Skeletal muscle tissue (tissue), 4 donors: ENCODE measurements around the gene DNAJA3. TPM values are rescaled to one million over a fixed set of nuclear protein-coding genes. Genes with fewer than 3 reads are reported as not detected.

Experiments
- H3K27ac ChIP-seq: one replicate; pipeline ENCODE4 v1.7.0; 2013; ENCODE audit warnings: mild to moderate bottlenecking, low read depth, low read length, inconsistent platforms
- H3K27me3 ChIP-seq, 3 donors: one replicate each; pipeline ENCODE4 v1.7.0; 2013; ENCODE audit warnings: low read length in 3 of 3; ENCODE audit not compliant: control insufficient read depth in 3 of 3, insufficient read depth in 3 of 3
- H3K36me3 ChIP-seq, 3 donors: one replicate each; pipeline ENCODE4 v1.7.0; 2013; ENCODE audit warnings: low read length in 3 of 3; ENCODE audit not compliant: control insufficient read depth in 3 of 3, insufficient read depth in 3 of 3
- H3K4me1 ChIP-seq, 3 donors: one replicate each; pipeline ENCODE4 v1.7.0; 2013; ENCODE audit warnings: low read length in 3 of 3, mild to moderate bottlenecking in 3 of 3; ENCODE audit not compliant: control insufficient read depth in 3 of 3, insufficient read depth in 3 of 3
- H3K4me3 ChIP-seq, 3 donors: one replicate each; pipeline ENCODE4 v1.7.0; 2013; ENCODE audit warnings: low read length in 3 of 3
- H3K9ac ChIP-seq, 3 donors: one replicate each; pipeline ENCODE4 v1.7.0; 2013; ENCODE audit warnings: low read length in 3 of 3, mild to moderate bottlenecking in 3 of 3, moderate library complexity in 2 of 3, low read depth in 1 of 3
- H3K9me3 ChIP-seq, 3 donors: one replicate each; pipeline ENCODE4 v1.7.0; 2013; ENCODE audit warnings: low read length in 3 of 3; ENCODE audit not compliant: control insufficient read depth in 3 of 3
- total RNA-seq: library from RNA; depleted of rRNA; stranded (reverse); fragments of >200 nt; gene quantifications from one replicate; pipeline ENCODE4 v1.2.3, GENCODE V29; 2014
- donor health status: Osteomylitis.

DNAJA3 gene
- 35.5 TPM for total RNA-seq

DNA sequence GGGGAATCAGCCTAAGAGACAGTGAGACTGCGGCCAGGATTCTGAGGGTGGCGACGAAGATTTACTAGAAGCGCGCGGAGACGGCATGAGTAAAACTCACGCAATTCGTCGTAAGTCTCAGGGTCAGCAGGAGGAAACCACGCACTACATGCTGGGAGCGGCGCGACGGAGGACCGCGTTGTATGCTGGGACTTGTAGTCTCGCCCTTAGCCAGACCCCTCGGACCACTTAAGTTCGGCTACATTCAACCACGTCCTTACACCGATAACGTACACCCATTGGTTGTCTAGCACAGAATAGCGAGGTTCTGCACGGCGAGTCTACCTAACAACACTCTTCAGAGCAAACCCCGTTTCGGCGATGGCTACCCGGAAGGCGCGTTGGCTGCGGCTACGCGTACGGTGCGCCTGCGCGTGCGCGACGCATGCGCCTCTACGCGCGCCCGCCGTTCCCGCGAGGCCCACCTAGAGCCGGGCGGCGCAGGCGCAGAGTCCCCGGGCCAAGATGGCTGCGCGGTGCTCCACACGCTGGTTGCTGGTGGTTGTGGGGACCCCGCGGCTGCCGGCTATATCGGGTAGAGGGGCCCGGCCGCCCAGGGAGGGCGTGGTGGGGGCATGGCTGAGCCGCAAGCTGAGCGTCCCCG lies at the start of gene DNAJA3:
Gene DNAJA3, plus strand, starts transcription at position 491 of the 643 bp plus-strand sequence. Its CDS starts 14 bp downstream, at position 505.
- Histone ChIP-seq H3K4me1 (peaks cover 13 to 26% (median 14%) of the 10 kb centered on the region in 3 donors), H3K27ac (peak within 1 kb of the TSS; percentile 87), H3K4me3 (peak within 1 kb of the TSS; percentile 99 to 100 (median 100)), H3K27me3 (no peaks in the 10 kb centered on the region), H3K9me3 (no peaks in the 10 kb centered on the region), H3K36me3 (peaks cover 0 to 2% (median 0%) of the 10 kb centered on the region in 3 donors), H3K9ac (peak within 1 kb of the TSS; percentile 91 to 99 (median 97))

GRCh38 chr16:4376126-4376892 lies 49.4 kb upstream of the DNAJA3 start:
- peak overlapping the region; percentile 33 to 54 (median 50) for H3K9ac ChIP-seq
- H3K4me3 ChIP-seq, result peak overlapping the region in 2 of 3 donors; percentile 43 to 61
- H3K27me3 ChIP-seq, result no peaks in the 10 kb centered on the region
- no peaks in the 10 kb centered on the region for H3K9me3 ChIP-seq
- peak overlapping the region; percentile 74 for H3K27ac ChIP-seq
- H3K36me3 ChIP-seq, result peaks cover 0 to 6% (median 0%) of the 10 kb centered on the region in 3 donors
- H3K4me1 ChIP-seq, result peaks cover 44 to 63% (median 57%) of the 10 kb centered on the region in 3 donors

GRCh38 chr16:4376893-4377572 lies 48.6 kb upstream of the DNAJA3 start:
- Histone ChIP-seq H3K4me1 (peaks cover 51 to 69% (median 63%) of the 10 kb centered on the region in 3 donors), H3K9ac (peak overlapping the region in 2 of 3 donors; percentile 20 to 62)

GRCh38 chr16:4377573-4378154 lies 48.0 kb upstream of the DNAJA3 start:
- Histone ChIP-seq H3K4me1 (peaks cover 49 to 69% (median 62%) of the 10 kb centered on the region in 3 donors), H3K4me3 (no peak overlapping the region), H3K9me3 (no peaks in the 10 kb centered on the region), H3K27ac (peak overlapping the region; percentile 36), H3K27me3 (no peaks in the 10 kb centered on the region), H3K9ac (peak overlapping the region; percentile 8 to 62 (median 20)), H3K36me3 (peaks cover 0 to 9% (median 0%) of the 10 kb centered on the region in 3 donors)

More at GRCh38 chr16:4376893-4377572, 48.6 kb upstream of the DNAJA3 start:
- H3K27ac ChIP-seq, result peak overlapping the region; percentile 74
- peaks cover 0 to 9% (median 0%) of the 10 kb centered on the region in 3 donors for H3K36me3 ChIP-seq
- no peaks in the 10 kb centered on the region for H3K9me3 ChIP-seq
- H3K27me3 ChIP-seq, result no peaks in the 10 kb centered on the region
- no peak overlapping the region for H3K4me3 ChIP-seq

- Histone ChIP-seq H3K36me3 (peaks cover 0 to 9% (median 0%) of the 10 kb centered on the region in 3 donors), H3K27ac (peak overlapping the region; percentile 36), H3K9ac (peak overlapping the region in 2 of 3 donors; percentile 8 to 62), H3K4me3 (no peak overlapping the region), H3K27me3 (no peaks in the 10 kb centered on the region), H3K4me1 (peaks cover 49 to 71% (median 62%) of the 10 kb centered on the region in 3 donors), H3K9me3 (no peaks in the 10 kb centered on the region)
Measured at GRCh38 chr16:4378161-4378666, 47.5 kb upstream of the DNAJA3 start.

- Histone ChIP-seq H3K4me1 (peaks cover 49 to 68% (median 60%) of the 10 kb centered on the region in 3 donors), H3K4me3 (no peak overlapping the region), H3K9ac (no peak overlapping the region), H3K27ac (peak overlapping the region; percentile 36), H3K9me3 (no peaks in the 10 kb centered on the region), H3K36me3 (peaks cover 0 to 12% (median 0%) of the 10 kb centered on the region in 3 donors), H3K27me3 (no peaks in the 10 kb centered on the region)
Measured at GRCh38 chr16:4378999-4379690, 46.5 kb upstream of the DNAJA3 start.

DNA sequence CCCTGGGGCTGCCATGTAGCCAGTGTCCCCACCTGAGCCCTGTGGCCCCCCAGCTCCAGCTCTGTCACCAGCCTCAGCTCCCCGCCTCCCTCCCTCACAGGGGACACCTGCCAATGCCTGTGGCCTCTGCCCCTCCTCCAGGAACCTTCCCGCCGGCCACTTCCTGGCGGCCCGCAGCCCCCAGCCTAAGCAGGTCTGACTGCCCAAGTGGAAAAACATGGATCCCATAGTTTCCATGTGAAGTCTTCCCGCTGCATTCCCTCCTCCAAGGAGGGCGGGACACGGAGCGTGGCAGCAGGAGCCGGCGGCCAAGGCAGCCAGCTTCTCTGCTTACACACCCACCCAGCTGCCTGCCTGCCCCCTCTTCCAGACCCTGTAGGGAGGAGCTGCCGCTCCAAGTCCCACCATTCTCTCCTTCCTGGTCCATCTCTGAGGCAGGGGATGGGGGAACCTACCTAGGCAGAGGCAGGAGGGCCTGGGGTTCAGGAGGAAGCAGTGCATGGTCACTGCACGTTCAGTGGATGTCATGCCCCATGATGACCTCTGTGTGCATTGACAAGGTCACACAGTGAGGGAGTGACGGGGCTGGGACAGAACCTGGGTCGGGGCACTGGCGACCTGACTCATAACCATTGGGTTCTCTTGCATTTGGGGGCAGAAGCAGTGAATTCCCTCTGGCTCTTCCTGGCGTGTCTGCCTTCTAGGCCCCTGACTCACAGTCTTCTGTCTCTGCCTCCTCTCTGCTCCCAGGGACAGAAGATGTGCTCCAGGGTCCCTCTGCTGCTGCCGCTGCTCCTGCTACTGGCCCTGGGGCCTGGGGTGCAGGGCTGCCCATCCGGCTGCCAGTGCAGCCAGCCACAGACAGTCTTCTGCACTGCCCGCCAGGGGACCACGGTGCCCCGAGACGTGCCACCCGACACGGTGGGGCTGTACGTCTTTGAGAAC lies 45.3 kb upstream of the DNAJA3 start:
- Histone ChIP-seq H3K27me3 (no peaks in the 10 kb centered on the region), H3K4me1 (peaks cover 40 to 61% (median 55%) of the 10 kb centered on the region in 3 donors), H3K9ac (no peak overlapping the region), H3K9me3 (no peaks in the 10 kb centered on the region), H3K36me3 (peaks cover 0 to 12% (median under 1%) of the 10 kb centered on the region in 3 donors), H3K4me3 (no peak overlapping the region), H3K27ac (no peak overlapping the region)

GRCh38 chr16:4381072-4381934 lies 44.4 kb upstream of the DNAJA3 start:
- peak overlapping the region in 2 of 3 donors; percentile 45 to 66 for H3K9ac ChIP-seq
- no peaks in the 10 kb centered on the region for H3K27me3 ChIP-seq
- peak overlapping the region in 2 of 3 donors; percentile 36 to 49 for H3K4me3 ChIP-seq
- peaks cover 0 to 15% (median 3%) of the 10 kb centered on the region in 3 donors for H3K36me3 ChIP-seq
- H3K9me3 ChIP-seq, result no peaks in the 10 kb centered on the region
- peaks cover 38 to 53% (median 52%) of the 10 kb centered on the region in 3 donors for H3K4me1 ChIP-seq
- H3K27ac ChIP-seq, result peak overlapping the region; percentile 44
